Measurements from ENCODE around the gene UQCC2. TPM values are rescaled to one million over a fixed set of nuclear protein-coding genes. Genes with fewer than 3 reads are reported as not detected.

Gene UQCC2
- total RNA-seq, 3 donors from 2014 or later = 108 to 142 (median 110) TPM

DNA sequence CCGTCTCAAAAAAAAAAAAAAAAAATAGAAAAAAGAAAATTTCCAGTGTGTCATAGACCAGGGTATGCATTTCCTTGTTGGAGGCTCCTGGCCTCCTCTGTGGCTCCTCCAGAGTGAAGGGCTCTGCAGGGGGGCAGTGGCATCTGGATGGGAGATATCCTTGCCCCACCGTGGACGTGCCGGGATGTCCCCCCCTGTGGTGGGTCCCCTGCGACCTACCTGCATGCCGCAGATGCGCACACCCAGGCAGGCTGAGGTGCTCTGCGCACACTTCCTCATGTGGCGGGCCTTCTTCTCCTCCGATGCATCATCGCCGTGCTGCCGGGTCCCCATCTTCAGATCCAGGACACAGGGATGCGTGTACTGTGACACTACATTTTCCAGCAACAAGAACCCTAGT lies 13.7 kb upstream of the UQCC2 start:
- Mint-ChIP-seq H3K36me3 (ENCODE audit: insufficient read depth) (no peaks in the 10 kb centered on the region), H3K27me3 (ENCODE audit: low read depth) (peaks cover 9% of the 10 kb centered on the region), H3K4me3 (no peak overlapping the region), H3K9me3 (no peaks in the 10 kb centered on the region), H3K4me1 (ENCODE audit: low read depth) (peaks cover 18% of the 10 kb centered on the region)
- ATAC-seq = no peak
- DNase-seq = no peak

DNA sequence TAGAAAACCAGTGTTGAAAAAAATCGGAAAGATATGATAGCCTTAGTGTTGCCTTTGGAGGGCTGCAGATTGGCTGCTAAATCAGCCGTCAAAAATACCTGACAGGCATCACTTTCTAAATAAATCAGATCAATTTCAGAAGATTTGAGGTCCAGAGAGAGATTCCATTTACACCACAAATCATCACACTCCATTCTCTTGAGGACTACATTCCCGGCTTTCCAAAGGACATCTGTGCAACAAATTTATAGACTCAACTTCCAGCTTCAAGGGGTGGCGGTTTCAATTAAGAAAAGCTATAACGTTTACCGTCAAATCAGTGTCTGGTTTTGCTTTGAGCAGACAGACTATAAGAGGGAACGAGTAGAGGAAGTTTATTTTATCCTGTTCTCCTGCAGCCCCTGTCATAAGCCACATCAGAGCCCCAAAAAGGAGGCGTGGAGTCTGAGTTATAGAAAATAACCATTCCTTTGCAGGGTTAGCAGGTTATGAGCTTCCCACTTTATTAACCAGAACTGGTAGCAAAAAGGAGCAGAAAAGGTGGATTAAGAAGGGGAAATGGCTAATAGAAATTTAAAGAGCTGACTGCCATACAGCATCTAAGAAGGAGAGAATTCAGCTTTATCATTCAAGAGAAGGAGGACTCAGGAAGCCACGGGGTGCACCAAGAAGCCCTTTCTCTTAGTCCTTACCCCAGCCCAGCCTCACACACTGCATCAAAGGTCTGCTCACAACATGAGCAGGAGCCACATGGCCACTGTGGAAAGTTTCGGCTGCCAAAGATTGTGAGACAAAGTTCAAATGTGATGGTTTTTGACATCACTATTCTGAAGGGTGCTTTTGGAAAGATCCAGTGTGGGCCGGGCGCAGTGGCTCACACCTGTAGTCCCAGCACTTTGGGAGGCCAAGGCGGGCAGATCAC lies 12.9 kb upstream of the UQCC2 start:
- no peak for DNase-seq
- Mint-ChIP-seq H3K9me3 (no peaks in the 10 kb centered on the region), H3K4me3 (no peak overlapping the region), H3K27me3 (ENCODE audit: low read depth) (peaks cover 11% of the 10 kb centered on the region), H3K36me3 (ENCODE audit: insufficient read depth) (no peaks in the 10 kb centered on the region), H3K4me1 (ENCODE audit: low read depth) (peaks cover 18% of the 10 kb centered on the region)
- ATAC-seq = peak; percentile 41 to 62

DNA sequence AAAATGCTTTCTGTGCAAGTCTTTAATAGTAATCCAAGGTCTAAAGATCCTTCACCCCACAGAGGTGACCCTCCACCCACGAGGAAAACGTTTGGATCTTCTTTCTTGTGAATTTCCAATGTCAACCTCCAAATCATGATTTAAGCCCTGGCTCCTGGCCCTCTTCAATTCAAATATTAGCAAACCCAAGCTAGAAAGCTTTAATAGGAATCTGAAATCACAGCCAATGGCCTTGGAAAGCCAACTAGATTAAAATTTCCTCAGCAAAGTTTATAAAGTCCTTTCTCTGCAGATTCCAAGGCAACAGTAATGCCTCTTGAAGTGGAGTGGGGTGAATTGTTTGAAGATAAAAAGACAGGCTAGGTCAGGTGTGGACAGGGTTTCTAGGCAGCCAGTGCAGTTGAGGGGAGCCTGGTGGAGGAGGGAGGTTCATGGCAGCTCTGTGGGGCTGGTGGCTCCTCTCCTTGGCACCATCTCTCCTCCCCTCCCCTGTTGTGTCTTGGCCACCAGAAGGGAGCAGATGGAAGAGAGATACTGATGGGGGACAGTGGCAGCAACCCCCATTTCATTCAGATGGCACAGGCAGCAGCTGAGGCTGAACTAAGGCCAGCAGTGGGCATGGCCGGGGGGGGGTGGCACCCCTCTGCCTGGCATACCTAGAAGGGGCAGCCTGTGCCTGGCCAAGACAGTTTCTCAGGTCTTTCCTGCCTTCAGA lies 12.0 kb upstream of the UQCC2 start:
- H3K36me3 Mint-ChIP-seq (ENCODE audit: insufficient read depth) = no peaks in the 10 kb centered on the region
- no peak overlapping the region for H3K4me3 Mint-ChIP-seq
- H3K9me3 Mint-ChIP-seq = no peaks in the 10 kb centered on the region
- ATAC-seq (no peak), DNase-seq (no peak)
- peaks cover 11% of the 10 kb centered on the region for H3K27me3 Mint-ChIP-seq (ENCODE audit: low read depth)
- H3K4me1 Mint-ChIP-seq (ENCODE audit: low read depth) = peaks cover 18% of the 10 kb centered on the region

GRCh38 chr6:33722103-33722623 lies 10.7 kb upstream of the UQCC2 start:
- no peaks in the 10 kb centered on the region for H3K9me3 Mint-ChIP-seq
- H3K36me3 Mint-ChIP-seq (ENCODE audit: insufficient read depth) = no peaks in the 10 kb centered on the region
- no peak overlapping the region for H3K4me3 Mint-ChIP-seq
- DNase-seq (no peak), ATAC-seq (no peak)
- H3K4me1 Mint-ChIP-seq (ENCODE audit: low read depth) = peaks cover 18% of the 10 kb centered on the region
- peaks cover 11% of the 10 kb centered on the region for H3K27me3 Mint-ChIP-seq (ENCODE audit: low read depth)

GRCh38 chr6:33721508-33721907 lies 10.0 kb upstream of the UQCC2 start:
- ATAC-seq (no peak), DNase-seq (no peak)
- no peak overlapping the region for H3K4me3 Mint-ChIP-seq
- H3K4me1 Mint-ChIP-seq (ENCODE audit: low read depth) = peaks cover 18% of the 10 kb centered on the region
- H3K9me3 Mint-ChIP-seq = no peaks in the 10 kb centered on the region
- H3K36me3 Mint-ChIP-seq (ENCODE audit: insufficient read depth) = no peaks in the 10 kb centered on the region
- peaks cover 11% of the 10 kb centered on the region for H3K27me3 Mint-ChIP-seq (ENCODE audit: low read depth)

DNA sequence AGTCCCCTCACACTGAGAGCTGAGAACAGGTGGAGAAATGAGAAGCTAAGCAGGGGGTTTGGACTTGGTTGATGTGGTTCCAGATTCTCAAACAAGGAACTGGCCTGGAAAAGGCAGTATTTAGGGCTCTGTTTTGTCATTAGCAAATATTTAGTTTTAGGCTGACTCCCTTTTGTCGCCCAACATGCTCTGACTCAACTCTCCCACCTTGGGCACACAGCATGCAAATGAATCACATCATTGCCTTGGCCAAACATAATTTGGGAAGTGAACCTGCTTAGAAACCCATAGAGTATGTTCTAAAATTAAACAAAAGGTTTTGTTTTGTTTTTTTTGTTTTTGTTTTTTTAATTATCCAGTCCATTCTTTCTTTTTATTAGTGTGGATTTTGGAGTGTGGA lies 9.5 kb upstream of the UQCC2 start:
- H3K9me3 Mint-ChIP-seq = no peaks in the 10 kb centered on the region
- peaks cover 18% of the 10 kb centered on the region for H3K4me1 Mint-ChIP-seq (ENCODE audit: low read depth)

DNA sequence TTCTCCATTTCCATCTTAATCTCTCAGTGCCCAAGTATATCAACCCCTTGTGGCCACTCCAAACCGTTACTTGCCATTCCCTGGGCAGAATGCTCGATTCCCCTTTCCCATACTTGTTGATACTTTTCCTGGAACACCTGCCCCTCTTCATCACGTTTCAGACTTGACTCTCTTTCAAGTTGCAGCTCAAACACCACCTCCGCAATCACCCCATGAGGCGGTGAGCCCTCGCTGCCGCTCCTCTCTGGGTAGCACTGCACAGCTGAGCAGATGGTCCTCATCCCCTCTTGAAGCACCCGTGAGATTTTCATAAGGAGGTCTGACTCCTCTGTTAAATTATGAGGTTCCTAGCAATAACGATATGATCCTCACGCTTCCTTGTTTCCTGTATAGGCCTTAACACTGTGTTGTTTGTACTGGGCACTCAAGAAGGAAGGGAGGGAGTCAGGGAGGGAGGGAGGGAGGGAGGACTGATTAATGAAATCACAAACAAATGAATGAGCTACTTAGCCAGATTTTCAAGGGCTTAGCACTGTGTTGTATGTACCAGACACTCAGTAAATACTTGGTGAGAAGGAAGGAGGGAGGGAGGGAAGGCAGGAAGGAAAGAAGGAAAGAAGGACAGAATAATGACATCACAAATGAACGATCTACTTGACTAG lies 8.0 kb upstream of the UQCC2 start:
- Mint-ChIP-seq H3K9me3 (no peaks in the 10 kb centered on the region), H3K27me3 (ENCODE audit: low read depth) (peaks cover 11% of the 10 kb centered on the region), H3K4me1 (ENCODE audit: low read depth) (peaks cover 11% of the 10 kb centered on the region), H3K36me3 (ENCODE audit: insufficient read depth) (no peaks in the 10 kb centered on the region), H3K4me3 (no peak overlapping the region)
- DNase-seq (no peak), ATAC-seq (no peak)

More for the DNA sequence above, 9.5 kb upstream of the UQCC2 start:
- Mint-ChIP-seq H3K4me3 (no peak overlapping the region), H3K27me3 (ENCODE audit: low read depth) (peaks cover 11% of the 10 kb centered on the region), H3K36me3 (ENCODE audit: insufficient read depth) (no peaks in the 10 kb centered on the region)
- ATAC-seq (no peak), DNase-seq (no peak)

- Mint-ChIP-seq H3K4me3 (no peak overlapping the region), H3K9me3 (no peaks in the 10 kb centered on the region), H3K36me3 (ENCODE audit: insufficient read depth) (no peaks in the 10 kb centered on the region), H3K4me1 (ENCODE audit: low read depth) (peaks cover 3% of the 10 kb centered on the region), H3K27me3 (ENCODE audit: low read depth) (peaks cover 11% of the 10 kb centered on the region)
- no peak for DNase-seq
- ATAC-seq = no peak
Observed at GRCh38 chr6:33718713-33719112, 7.2 kb upstream of the UQCC2 start.

GRCh38 chr6:33717934-33718455 lies 6.5 kb upstream of the UQCC2 start:
- Mint-ChIP-seq H3K4me3 (no peak overlapping the region), H3K36me3 (ENCODE audit: insufficient read depth) (no peaks in the 10 kb centered on the region), H3K9me3 (no peaks in the 10 kb centered on the region), H3K4me1 (ENCODE audit: low read depth) (no peaks in the 10 kb centered on the region), H3K27me3 (ENCODE audit: low read depth) (peaks cover 9% of the 10 kb centered on the region)
- no peak for ATAC-seq
- DNase-seq = no peak

DNA sequence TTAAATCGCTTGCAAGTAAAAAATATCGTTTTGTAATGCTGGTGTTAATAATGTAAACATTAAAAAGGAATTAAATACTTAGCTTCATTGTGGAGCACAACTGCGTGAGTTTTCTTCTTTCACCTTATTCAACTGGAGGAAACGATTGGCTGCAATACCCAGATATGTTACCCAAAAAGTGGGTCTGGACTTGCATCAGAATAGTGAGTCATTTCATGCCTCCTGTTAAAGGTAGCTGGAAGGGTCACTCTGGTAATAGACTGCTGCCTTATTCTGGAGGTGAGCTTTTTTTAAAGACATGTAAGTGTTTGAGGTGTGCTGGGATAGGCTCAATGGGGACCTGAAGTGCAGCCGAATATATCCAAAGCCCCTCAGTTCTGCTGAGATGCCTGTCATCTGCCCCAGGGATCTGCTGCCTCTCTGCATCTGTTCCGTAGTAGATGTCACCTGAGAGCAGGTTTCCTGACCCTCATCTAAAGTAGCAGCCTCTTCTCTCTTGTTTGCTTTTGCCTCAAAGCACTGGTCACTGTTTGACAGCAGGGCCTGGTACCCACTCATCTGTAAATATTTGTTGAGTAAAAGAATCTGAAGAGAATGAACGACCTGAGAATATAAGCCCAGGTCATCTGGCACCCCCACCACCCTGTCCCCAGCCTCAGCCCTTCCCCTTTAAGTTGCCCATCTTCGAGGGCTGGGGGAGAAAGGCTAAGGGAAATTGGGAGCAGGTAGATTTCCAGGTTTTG lies 5.6 kb upstream of the UQCC2 start:
- H3K36me3 Mint-ChIP-seq (ENCODE audit: insufficient read depth) = no peaks in the 10 kb centered on the region
- H3K4me1 Mint-ChIP-seq (ENCODE audit: low read depth) = peaks cover under 1% of the 10 kb centered on the region
- H3K9me3 Mint-ChIP-seq = no peaks in the 10 kb centered on the region
- no peak overlapping the region for H3K4me3 Mint-ChIP-seq
- ATAC-seq (no peak), DNase-seq (no peak)
- H3K27me3 Mint-ChIP-seq (ENCODE audit: low read depth) = peaks cover 9% of the 10 kb centered on the region

DNA sequence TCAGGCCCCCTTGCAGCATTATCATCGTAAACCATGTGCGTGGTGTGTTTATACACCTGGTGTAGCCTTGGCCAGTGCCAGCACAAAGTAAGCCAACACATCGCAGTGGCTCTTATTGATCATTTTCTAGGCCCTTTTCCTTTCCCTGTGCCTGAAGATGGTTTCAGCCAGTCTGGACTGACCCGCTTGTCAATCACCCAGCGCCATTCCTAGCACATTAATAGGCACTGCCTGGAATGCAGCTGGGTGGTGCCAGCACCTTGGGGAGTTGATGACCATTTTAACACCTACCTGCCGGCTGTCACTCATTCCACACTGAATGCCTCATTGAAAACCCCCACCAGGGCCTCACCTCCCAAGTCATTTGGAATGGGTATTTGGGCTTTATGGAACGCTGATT lies 4.9 kb upstream of the UQCC2 start:
- Mint-ChIP-seq H3K9me3 (no peaks in the 10 kb centered on the region), H3K36me3 (ENCODE audit: insufficient read depth) (no peaks in the 10 kb centered on the region), H3K4me3 (no peak overlapping the region), H3K4me1 (ENCODE audit: low read depth) (peaks cover 6% of the 10 kb centered on the region), H3K27me3 (ENCODE audit: low read depth) (peaks cover 9% of the 10 kb centered on the region)
- ATAC-seq (no peak), DNase-seq (no peak)

DNA sequence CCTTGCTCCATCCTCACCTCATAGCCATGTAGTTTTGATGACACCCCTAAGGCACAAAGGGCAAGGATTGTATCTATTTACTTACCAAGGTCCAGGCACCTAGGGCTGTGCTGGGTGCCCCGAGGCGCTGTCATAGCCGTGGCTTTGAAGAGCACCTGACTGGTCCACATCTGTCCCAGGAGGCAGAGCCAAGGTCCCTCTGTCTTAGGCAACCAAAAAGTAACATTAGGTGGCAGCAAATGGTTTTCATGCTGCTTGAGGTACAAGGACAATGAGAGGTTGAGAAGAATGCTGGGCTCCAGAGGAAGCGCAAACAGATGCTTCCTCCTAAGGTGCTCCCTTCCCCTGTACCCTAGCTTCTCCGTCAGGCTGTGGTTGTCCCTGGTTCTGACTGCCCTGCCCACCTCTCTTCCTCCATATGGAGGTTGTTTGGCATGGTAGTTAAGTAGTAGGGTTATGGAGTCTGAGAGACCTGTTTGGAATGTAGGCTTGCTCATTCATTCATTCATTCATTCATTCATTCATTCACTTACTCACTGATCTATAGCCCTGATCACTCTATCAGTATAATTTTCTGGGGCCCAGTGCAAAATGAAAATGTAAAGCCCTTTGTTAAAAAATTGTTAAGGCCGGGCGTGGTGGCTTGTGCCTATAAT lies 3.0 kb upstream of the UQCC2 start:
- no peak for ATAC-seq
- Mint-ChIP-seq H3K27me3 (ENCODE audit: low read depth) (no peaks in the 10 kb centered on the region), H3K36me3 (ENCODE audit: insufficient read depth) (peaks cover 12% of the 10 kb centered on the region), H3K4me3 (no peak overlapping the region), H3K4me1 (ENCODE audit: low read depth) (peaks cover 21% of the 10 kb centered on the region), H3K9me3 (no peaks in the 10 kb centered on the region)
- no peak for DNase-seq

GRCh38 chr6:33713786-33714185 lies 2.3 kb upstream of the UQCC2 start:
- no peaks in the 10 kb centered on the region for H3K27me3 Mint-ChIP-seq (ENCODE audit: low read depth)
- no peaks in the 10 kb centered on the region for H3K9me3 Mint-ChIP-seq
- DNase-seq (no peak), ATAC-seq (no peak)
- H3K4me1 Mint-ChIP-seq (ENCODE audit: low read depth) = peaks cover 27% of the 10 kb centered on the region
- H3K36me3 Mint-ChIP-seq (ENCODE audit: insufficient read depth) = peaks cover 18% of the 10 kb centered on the region
- H3K4me3 Mint-ChIP-seq = no peak overlapping the region
